Heart left ventricle (tissue), 16 donors: ENCODE results near the gene RAC3. TPM values are rescaled to one million over a fixed set of nuclear protein-coding genes. Genes with fewer than 3 reads are reported as not detected.

Experiments used
- ATAC-seq, 4 donors: fragments of 200-7000 bp; cut with Tn5 transposase; one replicate each; pipeline ENCODE4 v1.9.1; 2020 to 2022; ENCODE audit warnings: moderate library complexity in 4 of 4, mild to moderate bottlenecking in 3 of 4, moderate number of reproducible peaks in 1 of 4
- DNase-seq, 5 donors: peaks; one replicate each; pipeline ENCODE4 v3.0.0-alpha.2; 2020
- H3K27ac ChIP-seq, 12 donors: fragments of 200-600 bp; sonication (generic) in 4 of 12; one replicate each; pipeline versions ENCODE4 v1.5.0 to v1.8.0; 2016 to 2022; ENCODE audit warnings: mild to moderate bottlenecking in 2 of 12
- H3K27me3 ChIP-seq, 9 donors: fragments of 200-600 bp; sonication (generic) in 2 of 9; one replicate each; pipeline versions ENCODE4 v1.5.1 to v1.8.0; 2016 to 2022; ENCODE audit warnings: mild to moderate bottlenecking in 3 of 9
- H3K36me3 ChIP-seq, 9 donors: fragments of 200-600 bp; sonication (generic) in 2 of 9; one replicate each; pipeline versions ENCODE4 v1.5.0 to v1.8.0; 2018 to 2022; ENCODE audit warnings: mild to moderate bottlenecking in 2 of 9
- H3K4me1 ChIP-seq, 12 donors: fragments of 200-600 bp; sonication (generic) in 4 of 12; one replicate each; pipeline versions ENCODE4 v1.5.0 to v1.8.0; 2016 to 2022; ENCODE audit warnings: mild to moderate bottlenecking in 3 of 12
- H3K4me3 ChIP-seq, 12 donors: fragments of 200-600 bp; sonication (generic) in 4 of 12; one replicate each; pipeline versions ENCODE4 v1.5.0 to v1.8.0; 2017 to 2022; ENCODE audit warnings: mild to moderate bottlenecking in 9 of 12, moderate library complexity in 4 of 12
- H3K9me3 ChIP-seq, 12 donors: fragments of 200-600 bp; sonication (generic) in 4 of 12; one replicate each; pipeline versions ENCODE4 v1.5.0 to v1.8.0; 2016 to 2022; ENCODE audit warnings: mild to moderate bottlenecking in 1 of 12
- POLR2A ChIP-seq, 2 donors: fragments of 450-650 bp; IDR thresholded peaks; one replicate each; pipeline ENCODE4 v1.6.1; 2017; ENCODE audit warnings: antibody characterized with exemption in 2 of 2, mild to moderate bottlenecking in 2 of 2, moderate library complexity in 2 of 2
- WGBS, 4 donors: extraction: QIAGEN DNeasy Blood & Tissue Kit in 2 of 4; methylation state at CpG; one replicate each; pipeline versions ENCODE4 v1.1.5 to v1.1.7; 2013 to 2018; 5-methylcytosine and 5-hydroxymethylcytosine counted together
- intact Hi-C, 10 donors: fragments of 100-400 bp; cut with DNase I; formaldehyde crosslinking; loops; one replicate each; pipeline versions ENCODE4 v1.11.1 to v1.14.2; 2022
- polyA plus RNA-seq, 2 donors: library from polyadenylated mRNA; stranded (reverse); fragments of 200-250 nt; gene quantifications; one replicate each; pipeline ENCODE4 v1.2.3, GENCODE V29; 2013
- total RNA-seq, 9 donors: library from RNA; depleted of rRNA in 2 of 9; stranded (reverse); fragments of >200 nt in 2 of 9; fragmentation: NEBNext Ultra II Directional in 3 of 9; extraction: Animal tissue kit (Norgen Biotek cat#: 25700) in 3 of 9; gene quantifications; one replicate each; pipeline versions ENCODE4 v1.1.0 to v1.2.4, GENCODE V29; 2016 to 2023
- TF ChIP-seq, protein P1 (sequence below), 12 donors: fragments of 200-600 bp; sonication (generic) in 4 of 12; IDR thresholded peaks; one replicate each; pipeline versions ENCODE4 v1.5.0 to v1.8.0; 2018 to 2022; ENCODE audit warnings: antibody characterized with exemption in 12 of 12, mild to moderate bottlenecking in 5 of 12
- donor health status: ischemic (EF 13 %, LVEDD 7.1; RV severe dilation, severe dysfunction).
- donor health status: healthy with polysubstance abuse.
- donor health status: DM: no; HTN: yes; CAD: no.
- donor health status: DM: no; HTN: no; CAD: no.
- donor health status: ischemic (EF 25% LVEDD 6.9; RV normal size, moderate dysfunction).
- donor health status: ischemic (EF 25% LVEDD 5.7; RV mildly dilated, moderate dysfunction).
- donor health status: healthy.
- donor health status: DM: yes; HTN: yes; CAD: no.
- donor health status: ischemic (EF 35%, LVEDD 5.7; RV mildly dilated, moderate dysfunction).
- donor health status: nonischemic (EF 11% LVEDD 7.7; RV severe dilation, severe dysfunction).
- donor health status: DM: yes; HTN: yes; CAD: no.
- donor health status: PGD.
- donor health status: ischemic (EF 29% LVEDD 5.4; RV normal size, mild dysfunction).
- donor health status: nonischemic (EF 23%, LVEDD 6.1; RV moderate dilation, normal function).

Gene RAC3
- total and polyA plus RNA-seq, 11 donors = 0.76 to 2.6 (median 1.5) TPM

- TF ChIP-seq POLR2A (IDR thresholded peaks at IDR 0.05) = no peak
- TF ChIP-seq, protein P1, sequence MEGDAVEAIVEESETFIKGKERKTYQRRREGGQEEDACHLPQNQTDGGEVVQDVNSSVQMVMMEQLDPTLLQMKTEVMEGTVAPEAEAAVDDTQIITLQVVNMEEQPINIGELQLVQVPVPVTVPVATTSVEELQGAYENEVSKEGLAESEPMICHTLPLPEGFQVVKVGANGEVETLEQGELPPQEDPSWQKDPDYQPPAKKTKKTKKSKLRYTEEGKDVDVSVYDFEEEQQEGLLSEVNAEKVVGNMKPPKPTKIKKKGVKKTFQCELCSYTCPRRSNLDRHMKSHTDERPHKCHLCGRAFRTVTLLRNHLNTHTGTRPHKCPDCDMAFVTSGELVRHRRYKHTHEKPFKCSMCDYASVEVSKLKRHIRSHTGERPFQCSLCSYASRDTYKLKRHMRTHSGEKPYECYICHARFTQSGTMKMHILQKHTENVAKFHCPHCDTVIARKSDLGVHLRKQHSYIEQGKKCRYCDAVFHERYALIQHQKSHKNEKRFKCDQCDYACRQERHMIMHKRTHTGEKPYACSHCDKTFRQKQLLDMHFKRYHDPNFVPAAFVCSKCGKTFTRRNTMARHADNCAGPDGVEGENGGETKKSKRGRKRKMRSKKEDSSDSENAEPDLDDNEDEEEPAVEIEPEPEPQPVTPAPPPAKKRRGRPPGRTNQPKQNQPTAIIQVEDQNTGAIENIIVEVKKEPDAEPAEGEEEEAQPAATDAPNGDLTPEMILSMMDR (IDR thresholded peaks at IDR 0.05) = no peak
- Histone ChIP-seq H3K27ac (peak overlapping the region in 11 of 12 donors; percentile 67 to 96 (median 91)), H3K27me3 (no peaks in the 10 kb centered on the region), H3K9me3 (no peaks in the 10 kb centered on the region), H3K4me3 (no peak overlapping the region), H3K36me3 (peaks cover 0 to 26% (median 6%) of the 10 kb centered on the region in 9 donors), H3K4me1 (peaks cover 0 to 27% (median 6%) of the 10 kb centered on the region in 12 donors)
- 73 to 84% (median 78%) methylated on average over 21 to 23 of the region's 23 CpGs for WGBS, 4 donors
- DNase-seq (no peak), ATAC-seq (peak in 3 of 4 donors; percentile 1 to 2 (median 2))
- intact Hi-C loops = no loop called here
Measured at GRCh38 chr17:82014432-82014831, 17.0 kb upstream of the RAC3 start.

GRCh38 chr17:82014971-82015310, 16.5 kb upstream of the RAC3 start:
- no peaks in the 10 kb centered on the region for H3K27me3 ChIP-seq

GRCh38 chr17:82015311-82015971, 16.0 kb upstream of the RAC3 start:
- WGBS, 4 donors = 85 to 88% (median 87%) methylated on average over 16 to 24 of the region's 24 CpGs
- DNase-seq (no peak), ATAC-seq (no peak)
- no peaks in the 10 kb centered on the region for H3K27me3 ChIP-seq
- H3K27ac ChIP-seq = no peak overlapping the region
- peaks cover 0 to 26% (median 6%) of the 10 kb centered on the region in 9 donors for H3K36me3 ChIP-seq
- H3K4me3 ChIP-seq = no peak overlapping the region
- H3K9me3 ChIP-seq = no peaks in the 10 kb centered on the region
- intact Hi-C loops = no loop called here
- no peak for TF ChIP-seq POLR2A (IDR thresholded peaks at IDR 0.05)
- TF ChIP-seq, protein P1 (IDR thresholded peaks at IDR 0.05) = no peak
- H3K4me1 ChIP-seq = peaks cover 0 to 26% (median 6%) of the 10 kb centered on the region in 12 donors

More at GRCh38 chr17:82014971-82015310, 16.5 kb upstream of the RAC3 start:
- H3K36me3 ChIP-seq = peaks cover 0 to 26% (median 6%) of the 10 kb centered on the region in 9 donors
- 86 to 91% (median 88%) methylated on average over 12 to 13 of the region's 13 CpGs for WGBS, 4 donors
- no peak overlapping the region for H3K27ac ChIP-seq
- ATAC-seq (no peak), DNase-seq (no peak)
- peaks cover 0 to 26% (median 6%) of the 10 kb centered on the region in 12 donors for H3K4me1 ChIP-seq
- no peak for TF ChIP-seq POLR2A (IDR thresholded peaks at IDR 0.05)
- TF ChIP-seq, protein P1 (IDR thresholded peaks at IDR 0.05) = no peak
- intact Hi-C loops = no loop called here
- no peak overlapping the region for H3K4me3 ChIP-seq
- no peaks in the 10 kb centered on the region for H3K9me3 ChIP-seq

DNA sequence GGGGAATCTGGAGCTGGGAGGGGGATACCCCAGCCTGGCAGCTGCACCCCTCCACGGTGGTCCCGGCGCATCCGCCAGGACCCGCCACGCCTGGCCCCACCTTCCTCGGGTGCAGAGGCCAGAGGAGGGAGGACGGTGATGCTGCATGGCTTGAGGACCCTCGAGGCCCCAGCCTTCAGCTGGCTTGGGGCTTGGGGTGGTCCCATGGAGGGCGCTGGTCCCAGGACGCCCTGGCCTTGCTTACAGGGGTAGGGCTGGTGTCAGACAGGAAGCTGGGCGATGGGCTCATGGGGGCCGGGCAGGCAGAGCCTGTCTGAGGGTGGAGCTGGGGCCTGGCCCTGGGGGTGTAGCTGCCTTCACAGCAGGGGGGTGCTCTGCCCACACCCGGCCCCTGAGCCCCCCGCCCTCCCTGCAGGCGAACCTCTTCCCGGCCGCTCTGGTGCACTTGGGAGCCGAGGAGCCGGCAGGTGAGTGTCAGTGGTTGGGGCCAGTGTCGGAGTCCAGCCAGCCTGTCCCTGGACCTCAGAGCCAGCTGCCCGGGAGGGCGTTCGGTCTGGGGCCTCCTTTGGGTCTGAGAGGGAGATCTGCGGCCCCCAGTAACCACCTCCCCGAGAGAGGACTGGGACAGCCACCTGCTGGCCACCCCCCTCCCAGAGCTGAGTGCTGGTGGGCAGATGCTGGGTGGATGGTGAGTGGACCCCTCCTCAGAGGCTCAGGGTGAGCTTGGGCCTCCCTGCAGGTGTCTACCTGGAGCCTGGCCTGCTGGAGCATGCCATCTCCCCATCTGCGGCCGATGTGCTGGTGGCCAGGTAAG, 15.2 kb upstream of the RAC3 start:
- intact Hi-C loops = no loop called here

More for the DNA sequence above, 15.2 kb upstream of the RAC3 start:
- no peak for TF ChIP-seq POLR2A (IDR thresholded peaks at IDR 0.05)
- TF ChIP-seq, protein P1 (IDR thresholded peaks at IDR 0.05) = no peak
- no peaks in the 10 kb centered on the region for H3K9me3 ChIP-seq
- ATAC-seq = no peak
- WGBS, 4 donors = 91 to 94% (median 92%) methylated on average over 25 to 28 of the region's 28 CpGs; no CpG with 5 or more reads in 1 of the 4 donors
- H3K4me3 ChIP-seq = no peak overlapping the region
- H3K27ac ChIP-seq = no peak overlapping the region
- peaks cover 0 to 26% (median 6%) of the 10 kb centered on the region in 9 donors for H3K36me3 ChIP-seq
- peaks cover 0 to 32% (median 8%) of the 10 kb centered on the region in 12 donors for H3K4me1 ChIP-seq
- no peak for DNase-seq
- no peaks in the 10 kb centered on the region for H3K27me3 ChIP-seq
